Brain microvascular endothelial cell (primary cell): ENCODE data around the gene DIO2.

Experiments used
- DNase-seq: peaks from one replicate; pipeline ENCODE4 v3.0.0-alpha.2; 2020
- H3K27ac ChIP-seq: fragments of 250-450 bp; sonication (Bioruptor Pico); 2 replicates; pipeline ENCODE4 v1.5.1; 2020; ENCODE audit warnings: mild to moderate bottlenecking, moderate library complexity
- H3K27me3 ChIP-seq: fragments of 250-450 bp; sonication (Bioruptor Pico); replicated peaks from 2 replicates; pipeline ENCODE4 v1.5.1; 2020; ENCODE audit warnings: mild to moderate bottlenecking
- H3K36me3 ChIP-seq: fragments of 250-450 bp; sonication (Bioruptor Pico); replicated peaks from 2 replicates; pipeline ENCODE4 v1.5.1; 2020; ENCODE audit warnings: mild to moderate bottlenecking
- H3K4me3 ChIP-seq: 2 replicates; pipeline ENCODE4 v1.5.1; 2011; ENCODE audit warnings: low read depth, mild to moderate bottlenecking, control low read depth, low read length, moderate library complexity
- CTCF ChIP-seq: IDR thresholded peaks from 2 replicates; pipeline ENCODE4 v1.5.1; 2011; ENCODE audit warnings: low read depth, mild to moderate bottlenecking, moderate library complexity, low read length, control low read depth, inconsistent platforms; ENCODE audit errors: missing control alignments
- in situ Hi-C: cut with HindIII; loops from 2 replicates; pipeline ENCODE4 v1.10.0; 2017; ENCODE audit warnings: low sequenced_read_pairs, low pct_ligation_motif_present

The DIO2 gene

GRCh38 chr14:80208461-80208860 is 2.8 kb downstream of the DIO2 start:
- DNase-seq, result no peak
- Histone ChIP-seq H3K36me3 (no peaks in the 10 kb centered on the region), H3K4me3 (no peak overlapping the region), H3K27ac (no peak overlapping the region), H3K27me3 (no peaks in the 10 kb centered on the region)
- no peak for TF ChIP-seq CTCF
- in situ Hi-C loops, result no loop called here

- in situ Hi-C loops, result no loop called here
- peak; percentile 8 for DNase-seq
- Histone ChIP-seq H3K27ac (no peak overlapping the region), H3K4me3 (no peak overlapping the region), H3K36me3 (no peaks in the 10 kb centered on the region), H3K27me3 (no peaks in the 10 kb centered on the region)
- TF ChIP-seq CTCF, result no peak
Observed at GRCh38 chr14:80206351-80207080, 4.8 kb downstream of the DIO2 start.

GRCh38 chr14:80202888-80203562 is 8.3 kb downstream of the DIO2 start:
- Histone ChIP-seq H3K36me3 (no peaks in the 10 kb centered on the region), H3K27ac (no peak overlapping the region), H3K27me3 (no peaks in the 10 kb centered on the region), H3K4me3 (no peak overlapping the region)
- in situ Hi-C loops, result no loop called here
- peak; percentile 58 for TF ChIP-seq CTCF
- no peak for DNase-seq

GRCh38 chr14:80200093-80200492 is 11.2 kb downstream of the DIO2 start:
- Histone ChIP-seq H3K4me3 (no peak overlapping the region), H3K36me3 (no peaks in the 10 kb centered on the region), H3K27me3 (no peaks in the 10 kb centered on the region), H3K27ac (no peak overlapping the region)
- no peak for TF ChIP-seq CTCF
- no peak for DNase-seq
- in situ Hi-C loops, result no loop called here

- H3K4me3 ChIP-seq, result no peak overlapping the region
- no peak for TF ChIP-seq CTCF
- no peaks in the 10 kb centered on the region for H3K27me3 ChIP-seq
- in situ Hi-C loops, result no loop called here
- no peak overlapping the region for H3K27ac ChIP-seq
- DNase-seq, result no peak
- no peaks in the 10 kb centered on the region for H3K36me3 ChIP-seq
Observed at GRCh38 chr14:80188571-80188970, 22.7 kb downstream of the DIO2 start.
